HUES64 (cell line): ENCODE data around the gene COQ9.
A peak's percentile ranks its signal among the peaks of the same experiment; 100 is the strongest.

Experiments used
- H3K27ac ChIP-seq: 2 replicates; pipeline ENCODE4 v1.7.0; 2013; ENCODE audit warnings: low read depth, low read length, inconsistent platforms
- H3K27me3 ChIP-seq: 2 replicates; pipeline ENCODE4 v1.6.1; 2013; ENCODE audit warnings: mild to moderate bottlenecking, low read length; ENCODE audit not compliant: insufficient read depth
- H3K36me3 ChIP-seq: 2 replicates; pipeline ENCODE4 v1.6.1; 2013; ENCODE audit warnings: mild to moderate bottlenecking, low read length; ENCODE audit not compliant: insufficient read depth
- H3K4me1 ChIP-seq: 2 replicates; pipeline ENCODE4 v1.6.1; 2013; ENCODE audit warnings: mild to moderate bottlenecking, low read length, moderate library complexity; ENCODE audit not compliant: insufficient read depth
- H3K4me3 ChIP-seq: 2 replicates; pipeline ENCODE4 v1.5.1; 2013; ENCODE audit warnings: mild to moderate bottlenecking, low read length, moderate library complexity
- H3K9ac ChIP-seq: 2 replicates; pipeline ENCODE4 v1.6.1; 2013; ENCODE audit warnings: mild to moderate bottlenecking, low read depth, low read length
- H3K9me3 ChIP-seq: 2 replicates; pipeline ENCODE4 v1.6.1; 2013; ENCODE audit warnings: low read depth, low read length; ENCODE audit not compliant: insufficient read depth
- WGBS: fragments of 150-250, 120-280 bp; methylation state at CpG from one replicate; pipeline ENCODE4 v1.1.7; 2013; ENCODE audit warnings: missing lambda C conversion rate; 5-methylcytosine and 5-hydroxymethylcytosine counted together

The COQ9 gene

DNA sequence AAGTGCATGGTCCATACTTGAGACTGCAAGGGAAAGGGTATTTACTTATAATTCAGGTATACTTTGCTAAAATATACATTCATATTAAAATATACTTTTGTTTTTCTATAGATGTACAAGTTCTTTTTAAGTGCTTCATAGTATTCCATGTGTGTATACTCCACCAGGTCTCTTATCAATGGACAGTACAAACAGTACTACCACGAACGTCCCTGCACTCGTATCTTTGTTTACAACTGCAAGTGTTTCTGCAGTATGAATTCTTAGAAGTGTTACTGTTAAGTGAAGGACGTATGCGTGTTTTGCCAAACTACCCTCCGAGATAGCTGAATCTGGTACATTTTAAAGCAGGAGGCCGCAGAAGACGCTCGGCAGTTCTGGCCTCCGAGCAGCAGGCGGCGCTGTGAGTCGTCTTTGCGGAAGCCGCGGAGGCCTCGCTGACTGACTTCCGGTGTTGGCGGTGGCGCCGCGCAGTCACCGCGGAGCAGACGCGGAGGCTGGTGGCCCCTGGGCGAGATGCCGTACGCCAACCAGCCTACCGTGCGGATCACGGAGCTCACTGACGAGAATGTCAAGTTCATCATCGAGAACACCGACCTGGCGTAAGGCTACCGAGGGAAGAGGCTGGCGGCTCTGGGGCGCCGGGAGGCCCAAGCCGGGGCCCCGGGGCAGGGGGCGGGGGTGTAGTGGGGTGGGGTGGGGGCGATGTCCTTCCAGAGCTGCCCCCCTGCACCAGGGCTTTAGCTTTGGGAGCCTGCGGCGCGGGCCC is 15.1 kb downstream of the COQ9 start, which contains the start of gene POLR2C:
Gene POLR2C, plus strand, starts transcription at position 471 of the 769 bp plus-strand sequence. Its CDS starts 46 bp downstream, at position 517.
- WGBS: 4% methylated on average over 47 of the region's 47 CpGs

GRCh38 chr16:57462978-57463362 is 15.7 kb downstream of the COQ9 start:
- peak overlapping the region; percentile 67 for H3K9ac ChIP-seq
- 2% methylated on average over 16 of the region's 16 CpGs for WGBS
- 0 out of 2 replicates have a peak overlapping the region, but pooled peaks have one; percentile 36 for H3K27ac ChIP-seq
- H3K36me3 ChIP-seq: peaks cover 74% of the 10 kb centered on the region
- H3K27me3 ChIP-seq: no peaks in the 10 kb centered on the region
- H3K4me1 ChIP-seq: 0 out of 2 replicates have a peak, but pooled peaks cover 3% of the 10 kb centered on the region
- no peaks in the 10 kb centered on the region for H3K9me3 ChIP-seq
- peak overlapping the region; percentile 83 for H3K4me3 ChIP-seq

More for the DNA sequence above, 15.1 kb downstream of the COQ9 start, which contains the start of gene POLR2C:
- Histone ChIP-seq H3K9ac (peak within 1 kb of the TSS; percentile 67), H3K27ac (peak within 1 kb of the TSS; percentile 36; the same call in 1 of the 2 replicates), H3K4me1 (0 out of 2 replicates have a peak, but pooled peaks cover 3% of the 10 kb centered on the region), H3K4me3 (peak within 1 kb of the TSS; percentile 83), H3K9me3 (no peaks in the 10 kb centered on the region), H3K27me3 (no peaks in the 10 kb centered on the region), H3K36me3 (peaks cover 74% of the 10 kb centered on the region)

GRCh38 chr16:57464523-57464922 is 17.2 kb downstream of the COQ9 start:
- Histone ChIP-seq H3K27ac (no peak overlapping the region), H3K36me3 (peaks cover 74% of the 10 kb centered on the region), H3K9ac (no peak overlapping the region), H3K9me3 (no peaks in the 10 kb centered on the region), H3K4me3 (no peak overlapping the region), H3K27me3 (no peaks in the 10 kb centered on the region), H3K4me1 (0 out of 2 replicates have a peak, but pooled peaks cover 3% of the 10 kb centered on the region)
- no CpG with 5 or more reads among the region's 2 CpGs for WGBS

DNA sequence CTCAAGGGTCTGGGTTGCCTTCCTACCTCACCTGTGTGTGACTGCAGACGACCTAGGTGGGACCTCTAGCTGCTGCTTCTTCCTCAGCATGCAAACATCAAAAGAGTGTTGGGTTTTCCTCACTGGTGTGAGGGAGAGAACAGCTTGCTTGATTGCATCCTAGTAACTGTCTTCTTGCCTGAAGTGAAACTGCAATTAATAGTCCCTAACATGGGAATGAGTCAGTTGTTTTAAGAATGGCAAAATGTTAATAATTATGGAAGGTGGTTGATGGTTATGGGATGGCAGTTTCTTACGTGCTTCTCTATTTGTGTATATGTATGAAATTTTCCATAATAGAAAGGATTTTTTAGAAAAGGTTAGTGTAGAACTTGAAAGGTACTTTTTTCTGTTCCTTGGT is 21.1 kb downstream of the COQ9 start:
- H3K27me3 ChIP-seq: no peaks in the 10 kb centered on the region
- H3K4me3 ChIP-seq: no peak overlapping the region
- peaks cover 23% of the 10 kb centered on the region for H3K4me1 ChIP-seq
- WGBS: 90% methylated on average over 2 of the region's 2 CpGs
- peaks cover 90% of the 10 kb centered on the region for H3K36me3 ChIP-seq
- no peak overlapping the region for H3K27ac ChIP-seq
- no peak overlapping the region for H3K9ac ChIP-seq
- H3K9me3 ChIP-seq: no peaks in the 10 kb centered on the region

- Histone ChIP-seq H3K9ac (no peak overlapping the region), H3K4me3 (no peak overlapping the region), H3K4me1 (peaks cover 21% of the 10 kb centered on the region), H3K36me3 (peaks cover 91% of the 10 kb centered on the region), H3K9me3 (no peaks in the 10 kb centered on the region), H3K27me3 (no peaks in the 10 kb centered on the region), H3K27ac (no peak overlapping the region)
- 97% methylated on average over 11 of the region's 11 CpGs for WGBS
Observed at GRCh38 chr16:57469046-57469445, 21.8 kb downstream of the COQ9 start.

- peaks cover 21% of the 10 kb centered on the region for H3K4me1 ChIP-seq
- H3K9ac ChIP-seq: no peak overlapping the region
- H3K27me3 ChIP-seq: no peaks in the 10 kb centered on the region
- H3K9me3 ChIP-seq: no peaks in the 10 kb centered on the region
- WGBS: 93% methylated on average over 9 of the region's 9 CpGs
- peaks cover 87% of the 10 kb centered on the region for H3K36me3 ChIP-seq
- H3K4me3 ChIP-seq: no peak overlapping the region
- no peak overlapping the region for H3K27ac ChIP-seq
Observed at GRCh38 chr16:57469917-57470470, 22.7 kb downstream of the COQ9 start.

DNA sequence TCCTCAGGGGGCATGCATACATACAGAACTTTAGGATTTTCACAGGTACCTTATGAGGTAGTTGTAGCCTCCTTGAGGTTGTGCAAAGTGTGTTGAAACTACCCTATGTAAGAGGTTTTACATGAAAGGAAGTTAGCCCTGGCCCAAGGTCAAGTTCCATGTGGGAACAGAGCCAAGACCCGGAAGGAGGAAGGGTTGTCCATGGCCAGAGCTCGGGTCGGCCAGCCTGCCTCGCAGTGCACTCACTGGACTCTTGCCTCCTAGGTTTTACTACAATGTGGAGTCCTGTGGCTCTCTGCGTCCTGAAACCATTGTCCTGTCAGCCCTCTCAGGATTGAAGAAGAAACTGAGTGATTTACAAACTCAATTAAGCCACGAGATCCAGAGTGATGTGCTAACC is 23.4 kb downstream of the COQ9 start:
- H3K27me3 ChIP-seq: no peaks in the 10 kb centered on the region
- H3K9me3 ChIP-seq: no peaks in the 10 kb centered on the region
- H3K27ac ChIP-seq: no peak overlapping the region
- peaks cover 80% of the 10 kb centered on the region for H3K36me3 ChIP-seq
- peaks cover 25% of the 10 kb centered on the region for H3K4me1 ChIP-seq
- H3K9ac ChIP-seq: no peak overlapping the region
- WGBS: 93% methylated on average over 6 of the region's 6 CpGs
- H3K4me3 ChIP-seq: no peak overlapping the region

DNA sequence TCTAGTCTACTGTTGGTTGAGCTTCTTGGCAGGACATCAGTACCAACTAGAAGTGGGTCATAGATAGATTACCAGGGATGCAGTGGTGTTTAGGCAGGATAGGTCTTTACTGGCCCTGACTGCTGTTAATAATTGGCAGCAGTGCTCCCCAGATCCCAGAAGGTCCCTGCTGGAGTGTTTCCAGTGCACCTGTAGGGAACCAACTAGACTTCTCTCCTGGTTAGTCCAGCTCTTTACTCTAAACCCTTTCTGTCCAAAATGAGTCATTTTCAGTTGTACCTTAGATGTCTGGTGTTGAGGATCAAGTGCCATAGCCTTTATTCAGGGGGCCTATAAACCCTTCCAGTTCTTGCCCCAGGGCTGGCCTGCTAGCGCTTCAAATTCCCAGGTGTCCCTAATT is 23.9 kb downstream of the COQ9 start:
- Histone ChIP-seq H3K27ac (no peak overlapping the region), H3K9ac (no peak overlapping the region), H3K27me3 (no peaks in the 10 kb centered on the region), H3K4me3 (no peak overlapping the region), H3K4me1 (peaks cover 28% of the 10 kb centered on the region), H3K36me3 (peaks cover 75% of the 10 kb centered on the region), H3K9me3 (no peaks in the 10 kb centered on the region)
- WGBS: 95% methylated on average over 1 of the region's 1 CpG

- WGBS: 37% methylated on average over 10 of the region's 10 CpGs
- H3K4me3 ChIP-seq: no peak overlapping the region
- peaks cover 68% of the 10 kb centered on the region for H3K36me3 ChIP-seq
- H3K4me1 ChIP-seq: peaks cover 35% of the 10 kb centered on the region
- H3K27me3 ChIP-seq: no peaks in the 10 kb centered on the region
- H3K9me3 ChIP-seq: no peaks in the 10 kb centered on the region
- H3K9ac ChIP-seq: peak overlapping the region; percentile 26; the same call in 1 of the 2 replicates
- peak overlapping the region; percentile 30 for H3K27ac ChIP-seq
Observed at GRCh38 chr16:57471852-57472664, 24.8 kb downstream of the COQ9 start.

DNA sequence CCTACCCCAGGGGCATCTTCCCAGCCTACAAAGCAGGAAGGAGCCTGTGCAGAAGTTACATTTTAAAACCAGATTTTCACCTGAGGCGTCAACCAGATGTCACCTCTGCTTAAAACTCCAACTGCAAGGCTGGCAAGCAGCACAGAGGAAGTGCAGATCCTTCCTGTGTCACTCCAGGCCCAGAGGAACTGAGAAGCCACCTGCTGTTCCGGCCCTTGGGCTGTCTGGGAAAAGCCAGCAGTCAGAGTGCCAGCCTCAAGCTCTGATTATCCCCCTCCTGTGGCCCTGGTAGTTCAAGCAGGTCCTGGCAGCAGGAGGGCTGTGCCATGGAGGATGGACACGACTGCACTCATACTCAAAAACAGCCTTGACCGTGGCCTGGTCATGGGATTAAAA is 25.4 kb downstream of the COQ9 start:
- peaks cover 41% of the 10 kb centered on the region for H3K4me1 ChIP-seq
- WGBS: 60% methylated on average over 4 of the region's 4 CpGs
- peak overlapping the region; percentile 26; the same call in 1 of the 2 replicates for H3K9ac ChIP-seq
- peak overlapping the region; percentile 30 for H3K27ac ChIP-seq
- H3K9me3 ChIP-seq: no peaks in the 10 kb centered on the region
- no peak overlapping the region for H3K4me3 ChIP-seq
- peaks cover 61% of the 10 kb centered on the region for H3K36me3 ChIP-seq
- no peaks in the 10 kb centered on the region for H3K27me3 ChIP-seq
